ENCODE data around the gene TAOK3.
"Not testable (repeated sequence)": the region's sequence is repeated elsewhere in the genome, so short reads cannot be mapped to it uniquely, and the experiment has no call there.

TAOK3 gene

GRCh38 chr12:118145798-118146156 lies 226.9 kb downstream of the TAOK3 start:
- DNase-seq (ENCODE audit: low read depth in 1 of 2, low spot score in 1 of 2): no peak

- no peak for DNase-seq (ENCODE audit: low read depth in 1 of 2, low spot score in 1 of 2)
These were observed 227.5 kb downstream of the TAOK3 start for GRCh38 chr12:118145113-118145797.

GRCh38 chr12:118144499-118144898 lies 228.2 kb downstream of the TAOK3 start:
- DNase-seq (ENCODE audit: low read depth in 1 of 2, low spot score in 1 of 2): no peak

- DNase-seq (ENCODE audit: low read depth in 1 of 2, low spot score in 1 of 2): no peak
These were observed 231.9 kb downstream of the TAOK3 start for GRCh38 chr12:118140825-118141224.

- DNase-seq (ENCODE audit: low read depth in 1 of 2, low spot score in 1 of 2): no peak
These were observed 235.5 kb downstream of the TAOK3 start for GRCh38 chr12:118137148-118137678.

- DNase-seq (ENCODE audit: low read depth in 1 of 2, low spot score in 1 of 2): peak in 1 of 2 donors; percentile 5
These were observed 236.1 kb downstream of the TAOK3 start for GRCh38 chr12:118136559-118137003.

GRCh38 chr12:118135788-118136558 lies 236.7 kb downstream of the TAOK3 start, which contains the start of gene PEBP1:
Gene PEBP1, plus strand, starts transcription at chr12:118136124. Its CDS starts 86 bp downstream, at chr12:118136210.
- DNase-seq (ENCODE audit: low read depth in 1 of 2, low spot score in 1 of 2): peak; percentile 88 to 90

- not testable (repeated sequence) for DNase-seq (ENCODE audit: low read depth in 1 of 2, low spot score in 1 of 2)
These were observed 243.3 kb downstream of the TAOK3 start for GRCh38 chr12:118129436-118129835.

GRCh38 chr12:118127867-118128266 lies 244.8 kb downstream of the TAOK3 start:
- no peak for DNase-seq (ENCODE audit: low read depth in 1 of 2, low spot score in 1 of 2)

GRCh38 chr12:118126119-118126757 lies 246.5 kb downstream of the TAOK3 start:
- no peak for DNase-seq (ENCODE audit: low read depth in 1 of 2, low spot score in 1 of 2)

- DNase-seq (ENCODE audit: low read depth in 1 of 2, low spot score in 1 of 2): no peak
These were observed 247.0 kb downstream of the TAOK3 start for GRCh38 chr12:118125743-118126118.

- DNase-seq (ENCODE audit: low read depth in 1 of 2, low spot score in 1 of 2): no peak
These were observed 248.3 kb downstream of the TAOK3 start for GRCh38 chr12:118124333-118124874.

GRCh38 chr12:118122264-118122663 lies 250.4 kb downstream of the TAOK3 start:
- DNase-seq (ENCODE audit: low read depth in 1 of 2, low spot score in 1 of 2): no peak

GRCh38 chr12:118120579-118121363 lies 251.9 kb downstream of the TAOK3 start:
- peak; percentile 26 to 43 for DNase-seq (ENCODE audit: low read depth in 1 of 2, low spot score in 1 of 2)

- no peak for DNase-seq (ENCODE audit: low read depth in 1 of 2, low spot score in 1 of 2)
These were observed 253.2 kb downstream of the TAOK3 start for GRCh38 chr12:118119449-118119879.

GRCh38 chr12:118109088-118109487 lies 263.6 kb downstream of the TAOK3 start:
- DNase-seq (ENCODE audit: low read depth in 1 of 2, low spot score in 1 of 2): no peak

- no peak for DNase-seq (ENCODE audit: low read depth in 1 of 2, low spot score in 1 of 2)
These were observed 265.0 kb downstream of the TAOK3 start for GRCh38 chr12:118107694-118108093.

GRCh38 chr12:118107011-118107410 lies 265.7 kb downstream of the TAOK3 start:
- DNase-seq (ENCODE audit: low read depth in 1 of 2, low spot score in 1 of 2): no peak

GRCh38 chr12:118103601-118104382 lies 268.9 kb downstream of the TAOK3 start, which contains the start of gene VSIG10:
Gene VSIG10, minus strand, starts transcription at chr12:118104011. Its CDS starts 340 bp downstream, at chr12:118103671.
- DNase-seq (ENCODE audit: low read depth in 1 of 2, low spot score in 1 of 2): no peak

GRCh38 chr12:118103201-118103600 lies 269.5 kb downstream of the TAOK3 start:
- DNase-seq (ENCODE audit: low read depth in 1 of 2, low spot score in 1 of 2): no peak

All from activated T-helper 1 cell treated with anti-CD3 and anti-CD28 coated beads, Interleukin-2, amount 50 U/mL, for 16 hours (primary cell).